Progenitor cell of endocrine pancreas (in vitro differentiated cells): ENCODE results near the gene WDR88. TPM values are rescaled to one million over a fixed set of nuclear protein-coding genes. Genes with fewer than 3 reads are reported as not detected.

Experiments used
- DNase-seq: peaks from one replicate; pipeline ENCODE4 v3.0.0; 2021; ENCODE audit warnings: low spot score; ENCODE audit not compliant: unreplicated experiment
- H3K27ac Mint-ChIP-seq: 2 replicates; pipeline ENCODE4 v1.8.0; 2021; ENCODE audit warnings: mild to moderate bottlenecking, moderate library complexity, mixed read lengths
- H3K27me3 Mint-ChIP-seq: 2 replicates; pipeline ENCODE4 v1.8.0; 2021; ENCODE audit warnings: mixed read lengths
- H3K36me3 Mint-ChIP-seq: 2 replicates; pipeline ENCODE4 v1.8.0; 2022; ENCODE audit warnings: mixed read lengths; ENCODE audit not compliant: insufficient read depth
- H3K4me1 Mint-ChIP-seq: 2 replicates; pipeline ENCODE4 v1.8.0; 2021; ENCODE audit warnings: low read depth, mixed read lengths
- H3K4me3 Mint-ChIP-seq: 2 replicates; pipeline ENCODE4 v1.8.0; 2021; ENCODE audit warnings: low read depth, mild to moderate bottlenecking, moderate library complexity, mixed read lengths
- H3K9me3 Mint-ChIP-seq: 2 replicates; pipeline ENCODE4 v1.8.0; 2021; ENCODE audit warnings: low read depth, mixed read lengths
- CTCF ChIP-seq: fragments of 200-600 bp; sonication (generic); IDR thresholded peaks from one replicate; pipeline ENCODE4 v1.5.0; 2021; ENCODE audit warnings: antibody characterized with exemption, mild to moderate bottlenecking; ENCODE audit not compliant: unreplicated experiment
- long read RNA-seq: library from polyadenylated mRNA; unstranded; transcript quantifications from one replicate; pipeline ENCODE4 v2.0.0, GENCODE V29; 2020
- total RNA-seq: library from RNA; stranded (reverse); gene quantifications from 2 replicates; pipeline ENCODE4 v1.2.1, GENCODE V29; 2021

Gene WDR88
- not detected in 2 replicates for total RNA-seq
- long read RNA-seq, partial matches to known transcripts, result 0 of 1 reads
- long read RNA-seq, other reads (novel, unspliced or antisense), result 1 of 1 reads

GRCh38 chr19:33132021-33132420 is at the start of gene WDR88:
Gene WDR88, plus strand, starts transcription at chr19:33132114. Its CDS starts 56 bp downstream, at chr19:33132170.
- Mint-ChIP-seq H3K4me3 (no peak within 1 kb of the TSS), H3K27ac (no peak within 1 kb of the TSS), H3K4me1 (no peaks in the 10 kb centered on the region), H3K9me3 (no peaks in the 10 kb centered on the region), H3K27me3 (peaks cover 7% of the 10 kb centered on the region), H3K36me3 (peaks cover 19% of the 10 kb centered on the region)
- no peak for DNase-seq
- no peak for TF ChIP-seq CTCF

- Mint-ChIP-seq H3K4me3 (no peak overlapping the region), H3K4me1 (peaks cover 14% of the 10 kb centered on the region), H3K36me3 (peaks cover 6% of the 10 kb centered on the region), H3K27ac (no peak overlapping the region), H3K9me3 (no peaks in the 10 kb centered on the region), H3K27me3 (no peaks in the 10 kb centered on the region)
- TF ChIP-seq CTCF, result no peak
- no peak for DNase-seq
Measured at GRCh38 chr19:33085570-33086128, 46.3 kb upstream of the WDR88 start.

- peaks cover 8% of the 10 kb centered on the region for H3K36me3 Mint-ChIP-seq
- H3K9me3 Mint-ChIP-seq, result no peaks in the 10 kb centered on the region
- H3K27ac Mint-ChIP-seq, result no peak overlapping the region
- no peaks in the 10 kb centered on the region for H3K27me3 Mint-ChIP-seq
- DNase-seq, result no peak
- H3K4me1 Mint-ChIP-seq, result peaks cover 2% of the 10 kb centered on the region
- no peak for TF ChIP-seq CTCF
- no peak overlapping the region for H3K4me3 Mint-ChIP-seq
Measured at GRCh38 chr19:33086955-33087354, 45.0 kb upstream of the WDR88 start.

GRCh38 chr19:33089010-33089409 is 42.9 kb upstream of the WDR88 start:
- H3K4me1 Mint-ChIP-seq, result no peaks in the 10 kb centered on the region
- H3K27me3 Mint-ChIP-seq, result no peaks in the 10 kb centered on the region
- H3K27ac Mint-ChIP-seq, result no peak overlapping the region
- H3K4me3 Mint-ChIP-seq, result no peak overlapping the region
- H3K9me3 Mint-ChIP-seq, result no peaks in the 10 kb centered on the region
- TF ChIP-seq CTCF, result no peak
- H3K36me3 Mint-ChIP-seq, result peaks cover 14% of the 10 kb centered on the region
- no peak for DNase-seq

GRCh38 chr19:33090179-33090578 is 41.7 kb upstream of the WDR88 start:
- no peaks in the 10 kb centered on the region for H3K9me3 Mint-ChIP-seq
- no peaks in the 10 kb centered on the region for H3K27me3 Mint-ChIP-seq
- no peak for DNase-seq
- no peak overlapping the region for H3K27ac Mint-ChIP-seq
- no peaks in the 10 kb centered on the region for H3K4me1 Mint-ChIP-seq
- peaks cover 17% of the 10 kb centered on the region for H3K36me3 Mint-ChIP-seq
- H3K4me3 Mint-ChIP-seq, result no peak overlapping the region
- no peak for TF ChIP-seq CTCF
